ENCODE data around the gene ATXN10.

DNA sequence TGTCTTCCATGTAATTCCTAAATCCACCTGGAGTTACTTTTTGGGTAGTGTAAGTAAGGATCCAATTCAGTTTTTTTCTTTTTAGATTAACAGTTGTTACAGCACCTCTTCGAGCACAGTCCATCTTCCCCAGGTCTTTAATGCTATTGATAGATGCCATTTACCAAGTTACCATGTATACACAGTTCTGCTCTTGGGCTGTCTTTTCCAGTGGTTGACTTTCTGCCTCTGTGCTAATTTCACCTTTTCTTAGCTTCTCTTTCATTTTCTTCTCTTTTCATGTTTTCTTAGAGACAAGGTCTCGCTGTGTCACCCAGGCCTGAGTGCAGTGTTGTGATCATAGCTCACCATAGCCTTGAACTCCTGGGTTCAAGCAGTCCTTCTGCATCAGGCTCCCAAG lies 12.0 kb downstream of the ATXN10 start:
- TF ChIP-seq, protein P1, sequence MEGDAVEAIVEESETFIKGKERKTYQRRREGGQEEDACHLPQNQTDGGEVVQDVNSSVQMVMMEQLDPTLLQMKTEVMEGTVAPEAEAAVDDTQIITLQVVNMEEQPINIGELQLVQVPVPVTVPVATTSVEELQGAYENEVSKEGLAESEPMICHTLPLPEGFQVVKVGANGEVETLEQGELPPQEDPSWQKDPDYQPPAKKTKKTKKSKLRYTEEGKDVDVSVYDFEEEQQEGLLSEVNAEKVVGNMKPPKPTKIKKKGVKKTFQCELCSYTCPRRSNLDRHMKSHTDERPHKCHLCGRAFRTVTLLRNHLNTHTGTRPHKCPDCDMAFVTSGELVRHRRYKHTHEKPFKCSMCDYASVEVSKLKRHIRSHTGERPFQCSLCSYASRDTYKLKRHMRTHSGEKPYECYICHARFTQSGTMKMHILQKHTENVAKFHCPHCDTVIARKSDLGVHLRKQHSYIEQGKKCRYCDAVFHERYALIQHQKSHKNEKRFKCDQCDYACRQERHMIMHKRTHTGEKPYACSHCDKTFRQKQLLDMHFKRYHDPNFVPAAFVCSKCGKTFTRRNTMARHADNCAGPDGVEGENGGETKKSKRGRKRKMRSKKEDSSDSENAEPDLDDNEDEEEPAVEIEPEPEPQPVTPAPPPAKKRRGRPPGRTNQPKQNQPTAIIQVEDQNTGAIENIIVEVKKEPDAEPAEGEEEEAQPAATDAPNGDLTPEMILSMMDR (IDR thresholded peaks at IDR 0.05), result no peak
- TF ChIP-seq POLR2A (IDR thresholded peaks at IDR 0.05), result no peak
